GM21423 (cell line): Measurements from ENCODE around the gene ERC1.
"Not testable (repeated sequence)": the region's sequence is repeated elsewhere in the genome, so short reads cannot be mapped to it uniquely, and the experiment has no call there.

Source experiments
- ATAC-seq: cut with Tn5 transposase; IDR thresholded peaks from one replicate; pipeline ENCODE4 v1.9.1; 2021; ENCODE audit warnings: mild to moderate bottlenecking, moderate library complexity; ENCODE audit not compliant: unreplicated experiment

The ERC1 gene

DNA sequence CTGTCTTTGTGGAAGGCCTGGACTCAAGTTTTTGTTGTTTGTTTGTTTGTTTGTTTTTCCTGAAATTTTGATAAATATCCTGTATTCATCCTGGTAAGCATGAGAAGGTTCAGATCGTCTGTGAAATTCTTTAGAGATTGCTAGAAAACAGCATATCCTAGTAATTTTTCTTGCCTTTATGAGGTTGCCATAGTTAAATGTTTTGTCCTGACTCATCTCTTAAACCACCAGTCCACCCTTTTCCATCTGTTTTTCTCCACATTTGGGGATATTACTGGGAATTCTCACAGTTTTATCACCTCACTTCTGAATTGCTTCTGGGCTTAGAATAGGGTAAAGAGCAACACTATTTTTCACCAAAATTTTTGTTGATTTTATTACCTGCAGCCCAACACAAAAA lies 355.1 kb downstream of the ERC1 start:
- ATAC-seq = no peak

DNA sequence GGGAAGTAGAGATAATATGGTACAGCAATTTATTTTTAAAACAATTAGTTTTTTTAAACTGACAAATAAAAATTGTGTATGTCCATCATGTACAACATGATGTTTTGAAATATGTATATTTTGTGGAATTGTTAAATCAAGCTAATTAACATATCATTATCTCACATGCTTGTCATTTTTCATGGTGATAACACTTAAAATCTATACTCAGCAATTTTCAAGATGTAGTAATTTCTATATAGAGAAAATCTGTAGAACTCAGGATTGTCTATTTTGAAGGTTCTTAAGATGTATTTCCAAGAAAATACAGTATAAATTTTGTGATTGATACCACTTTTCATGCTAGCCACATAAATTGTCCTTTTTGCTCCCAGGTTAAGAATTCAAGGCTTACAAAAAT lies 356.3 kb downstream of the ERC1 start:
- no peak for ATAC-seq

DNA sequence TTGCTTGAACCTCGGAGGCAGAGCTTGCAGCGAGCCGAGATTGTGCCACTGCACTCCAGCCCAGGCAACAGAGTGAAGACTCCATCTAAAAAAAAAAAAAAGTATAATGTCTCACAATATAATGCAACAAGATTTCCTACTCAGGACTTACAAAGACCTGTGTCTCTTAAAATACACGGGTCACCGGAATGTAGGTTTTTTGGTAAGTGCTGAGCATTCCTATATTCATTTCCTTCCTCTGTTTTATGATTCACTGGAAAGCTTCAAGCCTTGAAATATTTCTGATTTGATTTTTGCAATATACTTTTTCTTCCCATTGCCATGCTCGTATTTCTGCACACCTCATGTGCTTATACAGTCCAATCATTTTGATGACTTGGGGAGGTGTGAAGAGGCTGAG lies 357.6 kb downstream of the ERC1 start:
- ATAC-seq = no peak

DNA sequence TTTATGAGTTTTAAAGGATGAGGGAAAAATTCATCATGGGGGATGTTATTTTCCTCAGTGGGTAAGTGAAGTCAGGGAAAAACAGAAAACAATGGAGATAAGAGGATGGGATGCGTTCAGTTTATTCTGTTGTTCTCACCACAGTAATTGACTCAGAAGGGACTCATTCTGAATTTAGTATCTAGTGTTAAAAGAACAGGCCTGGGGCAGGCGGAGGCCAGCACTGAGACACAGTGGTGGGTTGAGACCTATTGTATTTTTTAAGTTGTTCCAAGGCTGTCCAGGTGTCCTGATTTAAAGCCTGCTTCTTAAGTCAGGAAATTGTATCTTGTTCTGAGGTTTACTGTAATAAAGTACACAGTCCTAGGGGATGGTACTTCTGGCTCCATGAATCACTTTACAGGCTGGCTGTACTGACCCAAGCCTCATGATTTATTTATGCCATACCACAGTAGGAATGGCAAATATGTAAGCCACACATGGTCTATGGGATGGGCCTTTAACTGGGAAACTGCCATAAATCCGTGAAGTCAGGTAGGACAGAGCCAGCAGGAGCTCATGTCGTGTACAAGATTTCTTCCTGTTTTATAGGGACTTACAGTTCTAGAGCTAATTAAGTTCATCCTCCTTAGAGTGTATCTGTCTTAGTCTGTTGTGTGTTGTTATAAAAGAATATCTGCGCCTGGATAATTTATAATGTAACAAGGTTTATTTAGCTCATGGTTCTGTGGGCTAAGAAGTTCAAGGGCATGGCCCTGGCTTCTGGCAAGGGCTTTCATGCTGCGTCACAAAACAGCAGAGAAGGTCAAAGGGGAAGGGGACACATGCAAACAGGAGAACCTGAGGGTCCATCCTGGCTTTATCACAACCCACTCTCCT lies 359.3 kb downstream of the ERC1 start:
- ATAC-seq = no peak

DNA sequence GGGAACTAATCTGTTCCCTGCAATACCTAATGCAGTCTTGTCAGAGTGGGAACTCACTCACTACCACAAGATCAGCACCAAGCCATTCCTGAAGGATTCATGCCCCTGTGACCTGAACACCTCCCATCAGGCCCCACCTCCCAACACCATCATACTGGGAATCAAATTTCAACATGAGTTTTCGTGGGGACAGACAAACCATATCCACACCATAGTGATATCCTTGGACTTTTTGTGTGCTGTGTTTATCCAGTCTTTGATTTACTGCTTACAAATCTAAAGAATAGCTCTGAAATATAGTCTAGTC lies 359.9 kb downstream of the ERC1 start:
- ATAC-seq = no peak

DNA sequence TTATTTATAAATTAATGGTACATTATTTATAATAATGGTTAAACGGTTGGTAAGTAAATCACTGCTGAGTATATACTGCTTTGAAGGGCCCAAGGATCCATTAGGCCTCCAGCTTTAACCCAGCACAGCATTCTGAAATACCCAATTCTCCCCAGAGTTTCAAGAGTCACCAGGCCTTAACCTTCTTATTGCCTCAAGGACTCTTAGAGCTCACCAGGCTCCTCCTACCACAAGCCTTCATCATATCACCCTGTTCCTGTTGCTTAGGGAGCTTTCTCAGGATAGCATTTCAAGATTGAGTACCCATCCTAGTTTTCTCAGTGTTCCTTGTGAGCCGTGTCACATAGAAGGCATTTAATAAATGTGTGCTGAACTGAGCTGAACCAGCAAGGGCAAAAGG lies 360.9 kb downstream of the ERC1 start:
- no peak for ATAC-seq

DNA sequence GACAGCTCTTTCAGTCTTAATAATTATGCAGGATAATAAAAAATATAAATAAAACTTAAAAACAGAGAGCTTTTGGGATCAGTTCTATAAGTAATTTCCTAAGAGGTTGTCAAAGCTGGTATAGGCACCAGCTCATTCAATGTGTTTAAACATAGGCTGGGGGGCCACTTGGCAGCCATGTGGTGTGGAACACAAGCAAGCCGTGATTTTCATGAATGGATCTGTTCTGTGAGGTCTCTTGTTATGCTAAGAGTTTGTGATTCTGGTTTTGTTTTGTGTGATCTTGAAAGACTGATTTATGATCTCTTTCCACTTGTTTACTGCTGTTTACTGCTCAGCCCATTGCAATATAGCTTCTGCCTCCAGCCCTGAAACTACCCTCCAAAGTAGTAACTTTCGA lies 362.4 kb downstream of the ERC1 start:
- ATAC-seq = no peak

DNA sequence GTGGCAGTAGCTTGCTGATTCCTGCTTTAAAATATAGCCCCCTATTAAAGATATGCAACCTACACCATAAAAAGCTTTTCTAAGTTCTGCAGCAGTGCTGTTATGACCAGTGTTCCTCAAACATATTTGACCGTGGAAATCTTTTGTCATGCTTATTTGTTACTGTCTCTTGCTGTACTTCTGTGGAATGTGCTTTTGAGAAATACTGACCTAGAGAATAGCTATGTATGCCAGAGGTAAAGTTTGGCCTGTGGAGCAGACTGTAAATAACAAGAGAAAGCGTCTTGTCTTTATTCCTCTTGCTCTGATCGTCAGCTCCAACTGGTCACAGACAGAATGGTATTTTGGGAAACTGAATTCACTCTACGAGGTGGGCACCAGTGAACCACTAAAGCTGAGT lies 364.4 kb downstream of the ERC1 start:
- ATAC-seq = no peak

DNA sequence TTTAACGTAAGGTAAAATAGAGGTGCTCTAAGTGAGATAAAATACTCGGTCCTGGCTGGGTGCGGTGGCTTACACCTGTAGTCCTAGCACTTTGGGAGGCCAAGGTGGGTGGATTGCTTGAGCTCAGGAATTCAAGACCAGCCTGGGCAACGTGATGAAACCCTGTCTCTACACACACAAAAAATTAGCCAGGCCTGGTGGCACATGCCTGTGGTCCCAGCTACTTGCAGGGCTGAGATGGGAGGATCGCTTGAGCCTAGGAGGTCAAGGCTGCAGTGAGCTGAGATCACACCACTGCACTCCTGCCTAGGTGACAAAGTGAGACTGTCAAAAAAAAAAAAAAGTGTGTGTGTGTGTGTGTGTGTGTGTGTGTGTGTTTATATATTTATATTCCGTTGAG lies 364.8 kb downstream of the ERC1 start:
- ATAC-seq = not testable (repeated sequence)

DNA sequence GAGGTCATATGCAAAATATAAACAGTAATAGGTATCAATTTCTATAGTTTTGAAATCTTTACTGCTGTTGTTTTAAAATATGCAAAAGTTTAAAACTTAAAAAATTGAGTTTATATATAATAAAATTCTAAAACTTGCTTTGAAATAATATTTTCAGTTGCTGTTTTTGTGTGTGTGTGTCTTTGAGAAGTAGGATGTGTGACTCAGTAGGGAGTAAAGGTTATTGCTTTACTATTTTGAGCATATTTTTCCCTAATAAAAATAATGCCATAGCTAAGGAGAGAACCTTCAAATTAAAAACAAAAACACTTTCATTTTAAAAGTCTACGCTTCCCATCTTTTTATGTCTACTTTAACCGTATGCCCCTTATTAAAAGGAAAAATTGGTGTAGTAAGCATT lies 365.3 kb downstream of the ERC1 start:
- ATAC-seq = no peak

DNA sequence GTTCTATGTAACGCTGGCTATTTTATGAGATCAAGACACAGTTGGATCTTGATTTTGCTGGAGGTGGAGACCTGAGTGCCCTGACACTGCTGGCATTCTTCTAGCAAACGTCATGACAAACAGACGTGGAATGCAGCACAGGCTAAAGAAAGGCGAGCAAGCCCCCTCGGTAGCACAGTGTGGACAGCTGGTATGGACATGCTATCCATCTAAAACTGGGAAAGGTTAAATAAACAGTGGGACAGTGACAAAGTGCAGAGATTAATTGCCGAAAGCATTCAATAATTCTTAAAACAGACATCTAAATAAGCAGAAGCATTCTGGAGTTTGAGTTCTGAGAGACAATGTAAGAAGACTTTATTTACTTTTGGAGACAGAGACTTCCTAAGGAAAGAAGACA lies 366.1 kb downstream of the ERC1 start:
- ATAC-seq = no peak

DNA sequence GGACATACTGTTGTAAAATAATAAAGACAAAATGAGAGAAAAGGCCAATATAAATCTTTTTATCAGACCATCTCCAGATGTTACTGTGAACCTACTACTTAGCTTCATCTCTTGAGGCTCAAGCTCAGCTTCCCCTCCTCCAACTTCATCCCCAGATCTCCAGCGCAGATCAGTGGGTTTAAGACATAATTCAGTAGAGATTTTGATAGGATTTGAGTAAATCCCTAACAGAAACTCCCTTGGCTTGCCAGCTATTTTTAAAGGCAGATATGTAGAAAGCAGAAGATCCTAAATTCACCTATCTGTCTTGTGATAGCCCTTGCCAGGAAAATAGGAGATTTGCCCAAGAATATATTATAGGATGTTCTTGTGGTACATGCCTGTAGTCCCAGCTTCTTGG lies 366.7 kb downstream of the ERC1 start:
- no peak for ATAC-seq

DNA sequence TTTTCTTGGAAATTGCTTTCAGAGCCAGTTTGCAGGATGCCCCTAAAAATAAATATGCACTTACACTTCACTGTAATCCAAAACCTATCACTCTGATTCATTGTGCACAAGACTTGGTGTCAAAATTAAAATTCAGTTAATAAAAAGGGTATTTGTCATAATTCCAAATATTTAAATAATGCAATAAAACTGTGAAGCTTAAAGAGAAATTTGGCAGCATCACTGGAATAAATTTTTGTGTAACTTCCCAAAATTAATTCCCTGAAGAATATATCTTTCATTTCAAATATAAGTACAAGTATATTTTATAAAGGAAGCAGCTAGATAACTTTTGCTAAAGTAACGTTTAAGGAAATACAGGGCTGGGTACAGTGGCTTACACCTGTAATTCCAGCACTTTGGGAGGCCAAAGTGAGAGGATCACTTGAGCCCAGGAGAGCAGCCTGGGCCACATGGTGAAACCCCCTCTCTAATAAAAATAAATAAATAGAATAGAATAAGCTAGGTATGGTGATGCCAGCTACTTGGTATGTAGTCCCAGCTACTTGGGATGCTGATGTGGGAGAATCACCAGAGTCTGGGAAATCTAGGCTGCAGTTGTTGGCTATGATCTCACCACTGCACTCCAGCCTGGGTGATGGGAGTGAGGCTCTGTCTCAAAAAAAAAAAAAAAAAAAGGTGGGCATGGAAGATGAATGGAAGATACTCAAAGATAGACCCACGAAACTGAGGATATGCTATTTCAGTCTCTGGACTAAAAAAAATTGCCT lies 369.6 kb downstream of the ERC1 start:
- ATAC-seq = no peak

DNA sequence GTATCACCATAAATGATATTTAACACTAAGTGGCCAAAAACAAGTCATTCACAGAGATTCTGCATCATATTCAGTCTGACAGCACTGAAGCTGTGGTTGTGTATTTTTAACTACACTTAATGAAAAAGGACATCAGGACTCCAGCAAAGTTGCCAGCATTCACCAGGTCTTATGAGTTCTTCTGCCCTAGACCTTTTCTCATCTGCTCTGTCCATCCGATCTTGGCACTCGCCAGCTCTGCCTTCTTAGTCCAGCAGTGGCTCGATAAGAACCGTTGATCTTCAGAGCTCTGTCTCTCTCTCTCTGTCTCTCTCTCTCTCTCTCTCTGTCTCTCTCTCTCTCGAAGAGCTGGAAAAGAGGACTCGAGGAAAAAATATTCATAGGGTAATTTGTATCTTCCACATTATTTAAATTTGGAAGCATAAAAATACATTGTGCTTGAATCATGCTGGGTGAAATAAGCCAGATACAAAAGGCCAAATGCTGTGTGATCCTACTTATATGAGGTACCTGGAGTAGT lies 371.2 kb downstream of the ERC1 start:
- no peak for ATAC-seq

DNA sequence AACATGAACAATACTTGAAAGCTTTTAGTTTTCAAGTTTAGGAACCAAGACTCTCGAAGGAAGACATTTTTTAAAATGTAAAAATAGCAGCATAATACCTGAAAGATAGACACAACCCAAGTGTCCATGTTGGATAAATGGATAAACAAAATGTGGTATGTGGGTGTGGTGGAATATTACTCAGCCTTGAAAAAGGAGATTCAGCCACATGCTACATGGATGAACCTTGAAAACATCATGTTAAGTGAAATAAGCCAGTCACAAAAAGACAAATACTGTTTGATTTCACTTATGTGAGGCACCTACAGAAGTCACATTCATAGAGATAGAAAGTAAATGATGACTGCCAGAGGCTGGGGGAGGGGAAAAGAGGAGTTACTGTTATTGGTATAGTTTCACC lies 374.7 kb downstream of the ERC1 start:
- no peak for ATAC-seq

DNA sequence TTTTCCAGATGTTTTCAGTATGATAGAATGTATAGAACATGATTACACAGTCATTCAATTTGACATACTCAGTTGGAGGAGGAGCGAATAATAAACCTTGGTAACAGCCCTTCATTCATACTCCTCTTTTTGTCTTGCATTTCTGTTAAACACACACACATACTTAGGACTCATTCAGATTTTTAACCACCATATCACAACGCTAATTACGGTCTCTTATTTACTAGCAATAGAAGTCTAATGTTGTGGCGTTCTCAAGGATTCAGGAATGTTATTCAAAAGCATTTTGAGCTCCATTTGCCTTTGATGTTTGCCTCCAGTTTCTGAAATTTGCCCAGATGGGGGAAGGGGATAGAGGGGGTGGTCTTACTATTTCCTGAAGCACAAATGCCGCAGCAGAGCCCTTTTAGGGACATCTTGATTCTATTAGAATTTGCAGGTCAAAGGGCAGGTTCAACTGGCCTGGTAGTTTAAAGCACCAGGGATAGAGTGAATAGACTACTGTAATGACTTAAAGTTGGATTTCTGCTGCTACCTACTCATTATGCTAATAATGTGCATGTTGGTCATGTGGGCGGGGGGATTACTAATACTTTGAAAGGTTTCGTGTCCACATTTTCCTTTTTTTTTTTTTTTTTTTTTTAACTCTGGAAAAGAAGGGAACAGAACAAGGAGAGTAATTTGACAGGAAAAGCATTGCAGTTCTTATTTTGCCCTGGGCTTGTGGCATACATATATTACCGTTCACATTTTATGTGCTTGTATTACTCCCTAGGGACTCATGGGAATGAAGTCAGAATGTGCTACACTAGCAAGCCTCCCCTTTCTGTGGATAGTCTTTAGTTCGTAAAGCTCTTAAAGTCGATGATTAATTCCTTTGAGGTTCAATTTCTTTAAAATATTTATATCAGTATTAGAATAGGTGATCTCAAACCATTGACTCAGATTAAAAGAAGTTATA lies 376.6 kb downstream of the ERC1 start:
- no peak for ATAC-seq

DNA sequence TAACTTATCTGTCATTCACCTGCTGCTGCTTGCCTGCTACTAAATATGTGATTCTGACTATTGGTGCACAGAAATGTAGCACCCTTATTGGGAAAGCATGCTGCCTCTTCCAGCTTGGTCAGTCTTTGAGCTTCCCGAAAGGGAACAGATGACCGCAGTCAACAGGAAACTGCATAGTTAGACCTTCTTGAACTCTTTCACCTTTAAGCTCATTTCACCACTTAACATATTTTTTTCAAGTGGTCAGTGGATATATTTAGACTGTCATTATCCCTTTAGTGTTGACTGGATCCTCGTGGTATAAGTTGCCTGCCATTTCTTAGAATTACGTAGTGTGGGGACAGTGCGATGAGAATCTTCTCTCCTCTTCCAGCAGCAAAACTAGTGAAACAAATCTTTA lies 378.4 kb downstream of the ERC1 start:
- no peak for ATAC-seq

DNA sequence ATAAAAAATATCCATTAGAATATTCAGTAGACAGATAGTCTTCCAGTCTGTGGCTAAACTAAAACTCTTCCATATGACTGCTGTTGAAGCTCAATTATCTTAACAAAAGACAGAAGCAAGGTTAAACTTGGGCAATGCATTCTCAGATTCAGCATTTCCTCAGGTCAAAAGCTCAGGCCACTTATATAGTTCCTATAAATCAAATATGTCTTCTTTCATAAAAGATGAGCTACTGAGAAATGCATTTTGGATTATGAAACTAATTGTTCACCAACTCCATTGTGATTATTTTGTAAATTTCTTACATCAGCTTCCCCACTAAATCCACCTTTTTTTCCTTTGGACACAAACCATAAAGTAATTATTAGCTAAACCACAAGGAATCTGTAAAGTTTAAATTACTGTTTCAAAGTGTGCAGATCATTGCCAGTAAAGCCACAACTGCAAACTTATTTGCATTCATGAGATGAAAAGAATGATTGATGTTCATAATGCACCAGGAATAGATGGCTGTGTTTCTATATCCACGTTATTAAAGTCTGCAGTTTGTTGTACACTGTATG lies 379.0 kb downstream of the ERC1 start:
- no peak for ATAC-seq

DNA sequence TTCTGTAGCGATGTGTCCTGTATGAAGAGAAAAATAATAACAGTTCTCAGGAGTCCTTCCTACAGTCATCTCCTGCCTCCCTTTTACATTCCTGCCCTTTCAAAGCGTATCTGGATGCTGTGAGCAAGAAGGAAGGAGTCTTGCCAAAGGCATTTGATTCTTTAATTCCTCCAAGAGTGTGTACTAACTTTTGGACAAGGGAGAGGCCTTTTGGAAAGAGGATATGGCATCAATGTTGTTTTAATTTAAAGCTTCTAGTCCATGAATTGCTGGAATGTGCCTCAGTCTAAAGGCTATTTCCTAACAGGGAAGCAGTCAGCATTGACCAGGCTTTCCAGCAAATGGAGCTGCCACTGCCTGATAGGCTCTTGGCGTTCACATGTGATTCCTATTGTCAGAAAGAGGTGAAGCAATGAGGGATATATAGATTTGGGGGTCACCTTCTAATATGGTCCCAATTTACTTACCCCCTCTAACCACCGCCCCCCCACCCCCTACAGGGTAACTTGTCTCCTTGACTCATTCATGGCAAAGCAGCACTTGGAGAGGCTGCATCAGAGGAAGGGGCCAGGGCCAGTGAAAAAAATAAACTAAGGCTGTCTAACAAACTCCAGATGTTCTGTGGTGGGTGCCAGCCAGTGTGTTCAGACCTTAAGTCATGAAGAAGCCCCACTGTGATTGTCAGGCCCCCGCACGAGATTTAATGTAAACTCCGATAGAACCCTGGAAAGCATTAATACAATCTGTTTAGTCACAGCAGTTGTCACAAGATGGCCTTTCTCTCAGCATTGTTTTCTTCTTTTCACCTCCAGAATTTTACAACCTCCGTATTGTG lies 383.1 kb downstream of the ERC1 start:
- no peak for ATAC-seq

DNA sequence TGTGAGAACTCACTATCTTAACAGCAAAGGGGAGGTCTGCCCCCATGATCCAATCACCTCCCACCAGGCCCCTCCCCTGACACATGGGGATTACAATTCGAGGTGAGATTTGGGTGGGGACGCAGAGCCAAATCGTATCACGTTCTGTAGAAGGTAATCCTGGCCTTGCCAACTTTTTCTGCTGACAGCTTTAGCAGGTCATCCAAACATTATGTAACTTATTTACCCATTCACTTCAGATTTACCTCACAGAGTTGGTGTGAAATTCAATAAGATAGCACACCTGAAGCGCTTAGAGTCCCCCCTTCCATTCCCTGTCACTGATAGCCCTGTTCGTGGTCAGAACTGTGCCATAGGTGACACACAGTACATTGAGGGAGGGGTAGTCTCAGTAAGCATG lies 384.3 kb downstream of the ERC1 start:
- no peak for ATAC-seq
